HG03558 (cell line): Measurements from ENCODE around the gene EIF4B.

Source experiments
- ATAC-seq: cut with Tn5 transposase; IDR thresholded peaks from one replicate; pipeline ENCODE4 v1.9.1; 2021; ENCODE audit warnings: moderate number of reproducible peaks; ENCODE audit not compliant: unreplicated experiment; ENCODE audit errors: extremely low read depth

The EIF4B gene

GRCh38 chr12:53067074-53067992 lies 61.1 kb downstream of the EIF4B start:
- no peak for ATAC-seq

- no peak for ATAC-seq
These were observed 61.9 kb downstream of the EIF4B start for GRCh38 chr12:53067993-53068770.

- ATAC-seq = no peak
These were observed 62.7 kb downstream of the EIF4B start for GRCh38 chr12:53068811-53069585.

GRCh38 chr12:53069621-53070410 lies 63.6 kb downstream of the EIF4B start:
- ATAC-seq = no peak

- no peak for ATAC-seq
These were observed 64.7 kb downstream of the EIF4B start for GRCh38 chr12:53070877-53071492.

- no peak for ATAC-seq
These were observed 65.6 kb downstream of the EIF4B start for GRCh38 chr12:53071591-53072551.

- ATAC-seq = no peak
These were observed 67.6 kb downstream of the EIF4B start for GRCh38 chr12:53073881-53074280.

- no peak for ATAC-seq
These were observed 68.2 kb downstream of the EIF4B start for GRCh38 chr12:53074283-53074998.

- no peak for ATAC-seq
These were observed 68.7 kb downstream of the EIF4B start for GRCh38 chr12:53074999-53075370.

GRCh38 chr12:53076461-53076860 lies 70.2 kb downstream of the EIF4B start:
- no peak for ATAC-seq

GRCh38 chr12:53077030-53077429 lies 70.8 kb downstream of the EIF4B start:
- no peak for ATAC-seq

- ATAC-seq = peak; percentile 6
These were observed 72.4 kb downstream of the EIF4B start for GRCh38 chr12:53078425-53079225.

- peak; percentile 87 for ATAC-seq
These were observed 73.2 kb downstream of the EIF4B start, which contains the start of gene SPRYD3 for GRCh38 chr12:53079226-53080117. TSS of gene SPRYD3 (minus strand) at chr12:53079390. CDS start at chr12:53079333, 57 bp downstream.

GRCh38 chr12:53082637-53083175 lies 76.5 kb downstream of the EIF4B start:
- no peak for ATAC-seq

GRCh38 chr12:53086361-53086760 lies 80.1 kb downstream of the EIF4B start:
- ATAC-seq = no peak
